ENCODE results near the gene ZNF746.
"Not testable (repeated sequence)": the region's sequence is repeated elsewhere in the genome, so short reads cannot be mapped to it uniquely, and the experiment has no call there.

The ZNF746 gene

DNA sequence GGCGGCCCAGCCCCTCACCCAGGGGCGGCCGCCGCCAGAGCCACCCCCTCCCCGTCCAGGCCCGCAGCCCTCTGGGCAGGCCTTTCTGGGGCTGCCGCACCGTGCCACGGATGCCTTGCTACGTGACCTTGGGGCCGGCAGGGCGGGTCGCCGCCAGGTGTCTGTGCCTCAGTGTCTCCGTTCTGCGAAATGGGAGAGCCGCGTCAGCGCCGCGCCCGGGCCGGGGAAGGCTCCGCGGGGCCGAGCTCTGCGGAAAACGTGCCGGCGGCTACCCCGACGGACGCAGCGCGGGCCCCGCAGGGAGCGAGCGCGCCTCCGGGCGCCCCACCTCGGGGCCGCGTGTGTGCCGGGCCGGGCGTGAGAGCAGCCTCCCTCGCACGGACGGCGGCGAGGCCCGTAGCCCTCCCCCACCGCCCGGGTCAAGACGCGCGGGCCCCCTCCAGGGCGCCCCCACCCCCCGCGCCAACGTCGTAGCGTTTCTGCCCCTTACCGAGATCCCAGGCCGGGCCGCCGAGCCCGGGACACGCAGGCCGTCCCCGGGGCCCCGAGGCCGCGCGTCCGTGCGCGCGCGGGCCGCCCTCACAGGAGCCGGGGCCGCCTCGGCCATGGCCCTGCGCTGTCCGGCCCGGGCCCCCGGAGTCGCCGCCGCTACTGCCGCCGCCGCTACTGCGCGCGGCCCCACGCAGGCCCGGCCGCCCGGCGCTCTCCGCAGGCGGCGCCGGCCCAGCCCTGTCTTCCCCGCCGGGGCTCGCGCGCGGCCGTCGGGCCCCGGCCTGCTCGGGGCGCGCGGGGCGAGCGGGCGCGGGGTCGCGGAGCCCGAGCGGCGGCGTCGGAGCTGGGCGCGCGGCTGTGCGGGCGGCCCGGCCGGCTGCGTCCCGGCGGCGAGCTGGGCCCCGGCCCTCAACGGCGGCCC is 37.8 kb downstream of the ZNF746 start:
- DNase-seq (ENCODE audit: low spot score), result peak; percentile 26

DNA sequence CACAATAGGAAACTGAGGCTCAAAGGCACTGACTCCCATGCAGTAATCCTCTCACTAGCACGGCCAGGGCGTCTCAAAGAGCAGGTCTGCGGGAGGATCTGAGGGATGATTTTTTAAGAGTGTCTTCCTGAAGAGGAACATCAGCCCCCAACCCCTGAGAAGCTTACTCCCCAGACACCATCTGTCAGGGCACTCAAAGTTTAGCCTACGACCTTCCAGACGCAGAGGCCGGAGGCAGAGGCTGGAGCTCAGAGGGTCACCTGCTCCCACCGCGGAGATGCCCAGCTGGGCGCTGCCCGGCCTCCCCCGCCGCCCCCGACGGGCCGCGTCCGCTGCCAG is 38.4 kb downstream of the ZNF746 start:
- no peak for DNase-seq (ENCODE audit: low spot score)

DNA sequence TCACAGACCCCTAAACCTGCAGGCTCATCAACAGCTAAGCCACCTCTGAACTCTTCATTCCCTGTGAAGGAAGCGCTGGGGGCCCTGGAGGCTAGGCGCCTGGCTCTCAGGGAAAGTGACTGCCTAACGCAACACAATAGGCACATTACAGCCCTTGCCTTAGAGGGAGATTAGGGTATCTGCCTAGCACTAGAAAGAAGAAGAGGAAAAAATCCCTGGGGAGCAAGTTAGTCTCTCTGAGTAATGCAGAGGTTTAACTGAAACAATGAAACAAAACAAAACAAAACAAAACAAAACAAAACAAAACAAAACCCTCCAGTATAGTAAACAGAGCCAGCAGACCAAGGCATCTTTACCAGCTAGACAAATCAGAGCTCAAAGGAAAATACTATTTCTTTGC is 39.4 kb downstream of the ZNF746 start:
- DNase-seq (ENCODE audit: low spot score), result no peak

DNA sequence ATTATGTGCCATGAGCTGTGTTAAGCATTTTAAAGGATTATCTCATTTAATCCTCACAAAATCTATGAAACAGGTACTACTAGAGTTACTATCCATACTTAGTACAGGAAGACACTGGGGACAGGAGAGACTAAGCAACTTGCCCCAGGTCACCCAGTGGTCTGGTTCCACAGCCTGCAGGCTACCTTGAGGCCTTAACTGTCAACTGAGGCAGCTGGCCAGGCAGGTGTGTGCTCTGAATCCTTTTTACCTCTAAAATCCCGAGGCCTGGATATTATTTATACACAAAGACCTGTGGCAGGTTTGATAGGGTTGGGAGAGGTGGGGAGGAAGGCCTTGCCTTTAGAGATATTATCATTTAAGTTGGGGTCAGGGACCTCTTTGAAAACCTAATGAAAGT is 39.8 kb downstream of the ZNF746 start:
- no peak for DNase-seq (ENCODE audit: low spot score)

DNA sequence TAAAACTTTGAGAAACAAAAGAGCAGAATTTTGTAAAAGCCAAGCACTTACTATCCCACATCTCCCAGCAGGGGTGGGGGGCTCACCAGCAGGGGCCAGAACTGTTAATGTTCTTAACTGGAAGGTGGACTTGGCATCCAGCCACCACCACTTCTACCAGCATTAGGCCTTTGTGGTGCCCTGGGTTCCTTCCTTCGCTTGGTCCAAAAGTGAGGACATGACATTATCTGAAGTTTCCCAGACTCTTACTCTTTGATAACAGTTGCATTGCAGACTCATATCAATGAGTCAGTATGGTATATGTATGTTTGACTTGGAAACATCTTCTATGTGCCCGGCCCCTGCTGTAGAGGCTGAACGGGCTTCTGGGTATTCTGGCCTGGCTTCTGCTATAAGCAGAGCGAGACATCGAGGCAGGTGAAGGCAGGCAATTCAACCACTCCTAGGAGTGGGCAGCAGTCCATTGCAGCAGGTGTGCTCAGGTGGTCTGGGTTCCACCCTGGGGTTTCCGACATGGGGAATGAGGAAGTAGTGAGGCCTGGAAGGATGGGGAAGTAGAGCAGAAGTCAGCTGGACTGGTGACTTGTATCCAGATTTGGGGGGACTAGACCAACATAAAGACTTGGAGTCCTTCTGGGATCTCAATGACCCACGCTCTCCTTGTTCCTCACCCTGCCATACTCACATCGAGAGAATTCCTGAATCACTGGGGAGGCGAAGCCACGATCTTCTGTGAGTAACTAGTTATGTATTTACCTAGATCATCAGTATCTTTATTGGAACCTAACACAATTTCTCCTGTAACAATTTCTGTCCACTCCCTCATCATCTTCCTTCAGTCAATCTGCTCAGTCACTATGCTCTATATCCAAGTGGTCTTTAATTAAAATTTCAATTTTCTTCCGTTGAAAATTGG is 40.8 kb downstream of the ZNF746 start:
- DNase-seq (ENCODE audit: low spot score), result no peak

DNA sequence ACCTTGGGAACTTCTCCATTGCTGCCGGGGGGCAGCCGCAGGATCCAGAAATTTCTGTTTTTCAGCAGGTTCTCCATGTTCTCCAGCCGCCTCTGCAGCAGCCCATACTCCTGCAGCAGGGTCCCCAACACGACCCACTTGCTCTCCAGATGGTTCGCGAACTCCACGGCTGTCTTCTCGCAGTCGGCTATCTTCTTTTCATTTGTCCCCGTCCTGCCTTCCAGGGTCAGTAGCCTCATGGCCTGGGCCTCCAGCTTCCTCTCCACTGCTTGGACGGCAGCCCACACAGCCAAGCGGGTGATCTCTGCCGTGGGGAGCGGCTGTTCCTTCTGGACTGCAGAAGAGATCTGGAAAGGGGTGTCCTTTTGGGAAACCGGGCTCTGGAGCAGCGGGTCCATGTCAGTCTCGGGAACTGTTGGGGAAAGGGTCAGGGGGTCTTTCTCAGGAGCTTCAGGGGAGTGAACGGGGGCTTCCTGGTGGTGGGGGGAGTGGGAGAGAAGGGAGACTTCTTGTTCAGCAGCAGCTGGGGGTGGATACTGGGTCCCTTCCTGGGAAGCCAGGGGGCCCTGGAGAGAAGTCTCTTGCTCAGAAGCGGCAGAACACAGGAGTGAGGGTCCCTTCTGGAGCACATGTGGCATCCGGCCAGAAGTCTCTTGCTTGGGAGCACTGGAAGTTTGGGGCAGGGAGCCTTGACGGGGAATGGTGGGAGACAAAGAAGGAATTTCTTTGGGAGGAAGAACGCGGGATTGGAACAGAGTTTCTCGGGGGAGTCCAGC is 42.2 kb downstream of the ZNF746 start:
- DNase-seq (ENCODE audit: low spot score), result no peak

DNA sequence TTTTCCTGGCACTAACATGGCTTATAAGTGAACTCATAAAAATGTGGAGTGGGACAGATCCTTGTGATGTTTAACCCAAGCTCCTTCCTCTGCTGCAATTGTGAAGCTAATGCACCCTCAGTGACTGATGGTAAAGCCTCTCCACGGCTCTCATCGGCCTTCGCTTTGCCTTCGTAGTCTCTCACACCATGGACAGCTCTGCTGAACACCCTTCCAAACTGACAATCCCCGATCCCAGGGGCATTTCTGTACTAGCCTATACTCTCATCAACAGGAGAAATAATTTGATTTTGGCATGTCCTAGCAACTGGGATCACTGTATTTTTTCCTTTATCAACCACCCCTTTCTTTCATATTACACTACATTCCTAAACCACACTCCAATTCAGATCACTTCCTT is 42.9 kb downstream of the ZNF746 start:
- DNase-seq (ENCODE audit: low spot score), result no peak

DNA sequence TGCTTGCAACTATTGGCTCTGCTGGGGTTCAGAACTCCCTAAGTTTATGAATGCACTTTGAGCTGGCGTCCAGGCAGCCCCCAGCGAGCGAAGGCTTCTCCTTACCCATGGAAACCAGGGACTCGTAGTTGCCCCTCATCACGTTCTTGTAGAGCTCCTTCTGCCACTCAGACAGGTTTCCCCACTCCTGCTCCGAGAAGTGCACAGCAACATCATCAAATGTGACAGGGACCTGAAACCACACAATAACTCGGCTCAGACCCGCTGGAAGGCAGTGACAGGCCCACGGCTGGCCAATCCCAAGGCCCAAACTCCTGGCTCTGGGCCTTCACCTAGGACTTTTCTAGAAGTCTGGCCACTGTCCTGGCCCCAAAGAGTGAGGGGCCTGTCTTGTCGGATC is 43.6 kb downstream of the ZNF746 start:
- no peak for DNase-seq (ENCODE audit: low spot score)

DNA sequence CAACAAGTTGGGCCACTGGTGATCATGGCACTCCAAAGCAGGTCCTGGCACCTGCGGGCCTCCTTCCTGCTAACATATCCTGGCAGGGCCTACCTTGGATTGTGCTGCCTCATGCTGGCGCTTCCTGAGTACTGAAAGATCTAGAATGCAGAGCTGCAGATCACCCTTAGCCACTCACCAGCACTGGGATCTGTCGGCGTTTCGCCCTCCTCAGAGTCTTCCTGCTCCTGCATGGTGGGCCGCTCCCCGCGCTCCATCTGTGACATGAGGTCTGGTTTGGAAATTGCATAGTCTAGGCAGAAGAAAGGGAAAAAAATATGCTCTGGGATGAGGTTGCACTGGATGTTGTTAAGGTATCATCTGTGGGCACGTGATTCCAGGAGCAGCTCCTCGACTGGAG is 46.8 kb downstream of the ZNF746 start:
- no peak for DNase-seq (ENCODE audit: low spot score)

DNA sequence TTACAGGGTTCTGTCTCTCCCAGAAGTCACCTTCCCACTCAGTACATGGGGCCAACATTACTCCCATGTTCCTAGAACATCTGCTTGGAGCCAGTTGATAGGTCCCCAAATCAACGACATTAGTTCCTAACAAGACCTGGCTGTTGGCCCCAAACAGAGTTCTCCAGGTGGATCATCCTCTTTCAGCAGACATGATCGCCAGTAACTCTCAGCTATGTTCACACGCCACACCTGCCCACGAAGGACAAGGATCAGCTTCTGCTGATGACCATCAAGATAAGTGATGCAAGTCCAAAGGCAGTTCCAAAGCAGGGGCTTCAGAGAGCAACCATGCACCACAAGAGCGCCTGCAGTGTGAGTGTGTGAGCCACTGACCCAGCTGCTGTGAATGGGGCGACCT is 47.7 kb downstream of the ZNF746 start:
- no peak for DNase-seq (ENCODE audit: low spot score)

DNA sequence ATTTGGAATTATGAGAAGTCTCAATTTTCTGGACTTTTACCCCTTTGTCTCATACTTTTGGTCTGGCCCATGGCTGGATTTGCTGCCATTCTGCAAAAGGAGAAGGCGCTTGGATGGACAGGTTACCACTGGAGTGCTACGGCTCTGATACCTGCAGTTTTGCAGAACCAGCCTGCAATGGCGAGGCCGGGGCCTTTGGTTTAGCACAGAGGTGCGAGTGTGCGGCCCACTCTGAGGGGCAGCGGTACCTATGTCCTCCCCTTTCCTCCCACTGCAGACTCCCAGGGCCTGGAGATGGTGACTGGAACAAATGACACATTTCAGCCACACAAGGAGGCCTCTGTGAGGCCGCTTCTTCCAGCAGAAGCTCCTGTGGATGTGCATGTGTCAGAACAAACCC is 48.6 kb downstream of the ZNF746 start:
- DNase-seq (ENCODE audit: low spot score), result no peak

DNA sequence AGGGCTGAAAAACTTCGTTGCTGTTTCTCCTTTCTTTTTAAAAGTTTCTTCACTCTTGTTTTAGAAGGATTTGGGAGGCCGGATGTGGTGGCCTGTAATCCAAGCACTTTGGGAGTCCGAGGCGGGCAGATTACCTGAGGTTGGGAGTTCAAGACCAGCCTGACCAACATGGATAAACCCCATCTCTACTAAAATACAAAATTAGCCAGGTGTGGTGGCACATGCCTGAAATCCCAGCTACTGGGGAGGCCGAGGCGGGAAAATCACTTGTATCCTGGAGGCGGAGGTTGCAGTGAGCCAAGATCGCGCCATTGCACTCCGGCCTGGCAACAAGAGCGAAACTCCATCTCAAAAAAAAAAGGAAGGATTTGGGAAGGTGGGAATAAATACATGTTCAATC is 51.6 kb downstream of the ZNF746 start:
- not testable (repeated sequence) for DNase-seq (ENCODE audit: low spot score)

DNA sequence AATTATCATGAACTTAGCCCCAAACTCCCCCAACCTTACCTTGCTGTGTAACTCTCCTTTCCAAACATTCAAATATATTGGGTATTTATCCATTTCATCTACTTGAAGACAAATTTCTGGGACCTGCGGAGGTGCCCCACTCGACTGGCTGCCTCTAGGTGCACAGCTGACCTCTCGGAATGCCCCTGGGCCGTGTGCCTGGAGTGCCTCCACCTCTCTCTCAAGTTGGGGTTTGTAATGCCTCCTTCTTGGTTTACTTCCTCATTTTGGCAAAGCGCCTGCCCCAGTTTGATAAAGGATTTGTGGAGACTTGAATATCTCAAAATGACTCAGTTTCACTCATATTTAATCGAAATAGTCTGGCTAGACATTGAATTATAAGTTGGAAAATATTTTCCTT is 53.3 kb downstream of the ZNF746 start:
- DNase-seq (ENCODE audit: low spot score), result no peak

DNA sequence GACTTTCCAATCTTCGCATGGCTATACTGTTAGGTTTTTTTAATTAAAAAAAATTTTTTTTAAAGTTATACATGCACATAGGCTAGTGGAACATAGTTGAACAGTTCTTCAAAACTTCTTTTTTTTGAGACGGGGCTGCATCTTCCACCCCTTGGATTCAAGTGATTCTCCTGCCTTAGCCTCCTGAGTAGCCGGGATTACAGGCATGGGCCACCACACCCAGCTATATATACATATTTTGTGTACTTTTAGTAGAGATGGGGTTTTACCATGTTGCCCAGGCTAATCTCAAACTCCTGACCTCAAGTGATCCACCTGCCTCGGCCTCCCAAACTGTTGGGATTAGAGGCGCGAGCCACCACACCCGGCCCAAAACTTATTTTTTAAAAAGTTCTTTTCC is 54.1 kb downstream of the ZNF746 start:
- no peak for DNase-seq (ENCODE audit: low spot score)

DNA sequence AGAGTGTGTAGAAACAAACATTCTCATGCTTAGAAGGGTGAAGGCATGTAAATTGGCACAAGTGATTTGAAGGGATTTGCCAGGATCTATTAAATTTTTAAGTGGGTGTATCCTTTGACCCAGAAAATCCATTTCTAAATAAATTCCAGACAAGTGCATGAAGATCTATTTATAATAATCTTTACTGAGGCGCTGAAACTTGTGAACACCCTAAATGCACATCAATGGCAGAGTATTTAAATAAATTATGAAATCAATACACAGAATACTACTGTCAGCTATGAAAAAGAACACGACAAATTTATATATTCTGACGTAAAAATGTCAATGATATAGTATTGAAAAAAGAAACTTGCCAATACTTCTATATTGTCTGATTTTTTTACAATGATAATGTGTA is 54.7 kb downstream of the ZNF746 start:
- no peak for DNase-seq (ENCODE audit: low spot score)

DNA sequence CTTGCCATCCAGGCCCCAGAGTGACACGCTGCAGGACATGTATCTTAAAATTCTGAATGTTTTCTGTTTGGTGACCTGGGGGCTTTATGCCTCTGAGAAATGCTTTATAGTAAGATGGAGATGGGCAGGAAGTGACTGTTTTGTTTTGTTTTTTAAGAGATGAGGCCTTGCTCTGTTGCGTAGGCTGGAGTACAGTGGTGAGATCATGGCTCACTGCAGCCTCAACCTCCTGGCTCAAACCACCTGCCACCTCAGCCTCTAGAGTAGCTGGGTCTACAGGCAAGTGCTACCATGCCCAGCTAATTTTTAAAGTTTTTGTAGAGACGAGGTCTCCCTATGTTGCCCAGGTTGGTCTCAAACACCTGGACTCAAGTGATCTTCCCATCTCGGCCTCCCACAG is 57.4 kb downstream of the ZNF746 start:
- no peak for DNase-seq (ENCODE audit: low spot score)

DNA sequence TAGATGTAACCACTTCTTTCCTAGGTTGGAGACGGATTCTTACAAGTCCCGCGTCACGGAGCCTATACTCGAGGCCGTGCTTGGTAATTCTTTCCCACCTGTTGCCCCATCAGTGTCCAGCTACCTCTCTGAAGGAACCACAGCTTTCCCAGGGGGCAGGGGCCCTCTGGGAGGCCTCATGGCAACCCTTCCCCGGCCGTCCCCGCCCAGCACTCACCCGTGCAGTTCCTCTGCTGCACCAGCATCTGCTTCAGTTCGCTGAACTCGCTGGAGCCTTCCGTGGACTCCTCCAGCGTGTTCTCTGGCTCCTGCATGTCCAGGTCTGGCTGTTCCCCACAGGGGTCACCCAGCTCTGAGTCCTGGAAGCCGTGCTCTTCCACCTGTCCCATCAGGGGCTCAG is 61.3 kb downstream of the ZNF746 start:
- DNase-seq (ENCODE audit: low spot score), result no peak

DNA sequence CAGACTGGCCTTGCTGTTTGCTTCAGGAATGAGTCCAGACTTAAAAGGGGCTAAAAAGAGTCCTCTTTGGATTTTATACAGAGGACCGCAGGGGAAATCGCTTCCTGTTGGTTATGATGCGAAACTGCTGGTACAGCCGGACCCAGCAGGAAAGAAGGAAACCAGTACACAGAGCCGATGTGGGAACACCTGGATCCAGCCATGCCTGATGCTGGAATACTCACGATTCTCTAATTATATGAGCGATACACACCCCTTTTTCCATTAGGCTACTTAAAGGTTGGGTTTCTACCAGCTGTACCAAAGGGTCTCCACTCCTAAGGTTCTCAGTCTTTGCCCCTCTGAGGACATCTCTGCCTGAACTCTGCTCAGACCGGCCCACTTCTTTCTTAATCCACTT is 64.5 kb downstream of the ZNF746 start:
- no peak for DNase-seq (ENCODE audit: low spot score)

DNA sequence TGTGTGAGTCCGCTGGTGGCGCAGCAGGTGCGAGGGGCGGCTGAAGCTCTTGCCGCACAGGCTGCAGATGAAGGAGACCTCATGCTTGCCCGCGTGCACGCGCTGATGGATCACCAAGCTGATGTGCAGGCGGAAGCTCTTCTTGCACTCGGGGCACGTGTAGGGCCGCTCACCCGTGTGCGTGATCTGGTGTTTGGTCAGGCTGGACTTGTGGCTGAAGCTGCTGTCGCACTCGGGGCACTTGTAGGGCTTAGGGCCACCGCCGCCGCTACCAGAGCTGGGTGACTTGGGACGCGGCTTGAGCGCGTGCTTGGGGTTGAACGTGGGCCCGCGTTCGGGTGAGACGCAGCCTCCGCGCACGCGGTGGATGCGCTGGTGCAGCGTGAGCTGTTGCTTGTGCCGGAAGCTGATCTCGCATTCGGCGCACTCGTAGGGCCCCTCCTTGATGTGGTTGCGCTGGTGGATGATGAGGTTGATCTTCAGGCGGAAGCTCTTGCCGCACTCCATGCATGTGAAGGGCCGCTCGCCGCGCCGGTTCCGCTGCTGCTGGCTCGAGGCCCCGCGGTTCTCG is 65.4 kb downstream of the ZNF746 start:
- no peak for DNase-seq (ENCODE audit: low spot score)

DNA sequence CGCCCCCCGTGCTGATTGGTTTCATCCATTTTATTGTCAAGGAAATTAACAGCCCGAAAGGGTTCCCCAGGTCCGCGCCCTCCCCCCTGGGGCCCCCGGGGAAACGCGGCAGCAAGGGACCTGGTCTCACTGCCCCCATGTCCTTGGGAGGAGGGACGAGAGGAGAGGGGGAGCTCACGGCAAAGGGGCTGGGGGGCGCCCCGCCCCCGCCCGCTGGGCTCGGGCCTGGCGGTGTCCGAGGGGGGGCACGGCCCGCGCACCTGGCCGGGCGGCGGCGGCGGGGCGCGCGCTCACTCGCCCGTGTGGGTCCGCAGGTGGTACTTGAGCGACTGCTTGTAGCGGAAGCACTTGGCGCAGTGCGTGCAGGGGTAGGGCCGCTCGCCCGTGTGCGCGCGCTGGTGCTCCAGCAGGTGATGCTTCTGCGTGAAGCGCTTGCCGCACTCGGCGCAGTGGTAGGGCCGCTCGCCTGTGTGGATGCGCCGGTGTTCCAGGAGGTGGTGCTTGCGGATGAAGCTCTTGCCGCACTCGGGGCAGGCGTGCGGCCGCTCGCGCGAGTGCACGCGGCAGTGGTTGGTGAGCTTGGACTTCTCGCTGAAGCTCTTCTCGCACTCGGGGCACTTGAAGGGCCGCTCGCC is 66.0 kb downstream of the ZNF746 start:
- DNase-seq (ENCODE audit: low spot score), result no peak

DNA sequence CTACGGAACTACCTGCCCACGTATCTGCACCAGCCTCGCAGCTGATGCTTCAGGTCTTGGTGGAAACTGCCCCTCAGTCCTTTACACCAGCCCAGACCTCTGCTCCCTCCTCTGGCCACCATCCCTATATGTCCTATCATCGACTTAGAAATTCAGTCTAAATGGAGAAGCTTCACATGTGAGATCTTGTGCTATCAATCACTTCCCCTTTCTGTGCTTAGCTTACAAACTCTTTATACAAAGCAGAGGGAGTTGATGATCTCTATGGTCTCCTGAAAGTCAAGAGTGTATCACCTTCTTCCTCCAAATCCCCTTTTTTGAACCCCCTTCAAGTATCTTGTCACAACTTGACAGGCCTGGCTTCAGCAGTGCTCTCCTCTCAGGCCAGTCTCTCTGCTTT is 67.4 kb downstream of the ZNF746 start:
- no peak for DNase-seq (ENCODE audit: low spot score)

DNA sequence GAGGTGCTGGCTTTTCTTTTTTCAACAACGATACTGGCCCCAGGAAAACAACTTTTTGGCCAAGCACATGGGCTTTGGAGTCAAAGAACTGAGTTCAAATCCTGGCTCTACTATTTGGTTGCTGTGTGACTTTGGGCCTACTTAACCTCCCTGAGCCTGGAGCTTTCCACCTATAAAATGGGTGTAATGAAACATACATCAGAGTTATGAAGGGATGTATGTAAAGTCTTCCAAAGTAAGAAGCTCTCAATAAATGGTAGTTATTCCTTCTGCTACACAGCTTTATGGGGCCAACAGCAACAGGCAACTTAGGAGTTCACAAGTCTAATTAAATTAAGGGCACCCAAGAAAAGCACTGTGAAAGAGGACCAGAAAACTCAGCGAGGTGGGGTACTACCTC is 69.7 kb downstream of the ZNF746 start:
- no peak for DNase-seq (ENCODE audit: low spot score)
